CD14-positive monocyte (primary cell): Measurements from ENCODE around the gene COL21A1. TPM values are rescaled to one million over a fixed set of nuclear protein-coding genes. Genes with fewer than 3 reads are reported as not detected.

Experiments used
- DNase-seq, 3 donors: peaks; one replicate each; pipeline ENCODE4 v3.0.0-alpha.2; 2011 to 2022
- H2AFZ ChIP-seq: 2 replicates; pipeline ENCODE4 v1.6.0; 2012; ENCODE audit warnings: mild to moderate bottlenecking, low read depth, low read length, inconsistent platforms; ENCODE audit not compliant: insufficient read depth, poor library complexity, severe bottlenecking
- H3K27ac ChIP-seq, 2 donors: 1 replicate in 1 of 2; 2 replicates in 1 of 2; pipeline ENCODE4 v1.5.1; 2012 to 2013; ENCODE audit warnings: low read length in 2 of 2, control low read depth in 1 of 2, inconsistent platforms in 1 of 2, low read depth in 1 of 2, mild to moderate bottlenecking in 1 of 2
- H3K27me3 ChIP-seq, 2 donors: one replicate each; pipeline versions ENCODE4 v1.6.0 to v1.6.1; 2011 to 2013; ENCODE audit warnings: low read length in 2 of 2; ENCODE audit not compliant: control insufficient read depth in 2 of 2, insufficient read depth in 2 of 2
- H3K36me3 ChIP-seq, 2 donors: replicated peaks in 1 of 2; 1 replicate in 1 of 2; 2 replicates in 1 of 2; pipeline versions ENCODE4 v1.5.1 to v1.6.1; 2012 to 2013; ENCODE audit warnings: low read length in 2 of 2, control low read depth in 1 of 2, inconsistent platforms in 1 of 2, mild to moderate bottlenecking in 1 of 2; ENCODE audit not compliant: insufficient read depth in 2 of 2, control insufficient read depth in 1 of 2
- H3K4me1 ChIP-seq, 2 donors: 1 replicate in 1 of 2; 2 replicates in 1 of 2; pipeline versions ENCODE4 v1.5.1 to v1.6.1; 2012 to 2013; ENCODE audit warnings: low read length in 2 of 2, control low read depth in 1 of 2, inconsistent platforms in 1 of 2, mild to moderate bottlenecking in 1 of 2, moderate library complexity in 1 of 2; ENCODE audit not compliant: insufficient read depth in 2 of 2, control insufficient read depth in 1 of 2
- H3K4me2 ChIP-seq: replicated peaks from 2 replicates; pipeline ENCODE3; 2012; ENCODE audit warnings: low read length, moderate library complexity, mild to moderate bottlenecking; ENCODE audit not compliant: poor library complexity, severe bottlenecking; ENCODE audit errors: extremely low read depth
- H3K4me3 ChIP-seq, 3 experiments: fragments of 200-600 bp in 1 of 3; sonication (generic) in 1 of 3; replicated peaks in 1 of 3; 1 replicate in 2 of 3; 2 replicates in 1 of 3; pipeline ENCODE4 v1.5.1; 2011 to 2013; ENCODE audit warnings: low read length in 3 of 3, mild to moderate bottlenecking in 3 of 3, control low read depth in 2 of 3, low read depth in 2 of 3, inconsistent platforms in 1 of 3, moderate library complexity in 1 of 3
- H3K79me2 ChIP-seq: 2 replicates; pipeline ENCODE4 v1.6.0; 2012; ENCODE audit warnings: mild to moderate bottlenecking, control low read depth, inconsistent platforms, low read length, moderate library complexity; ENCODE audit not compliant: insufficient read depth
- H3K9ac ChIP-seq: 2 replicates; pipeline ENCODE4 v1.6.0; 2017; ENCODE audit warnings: low read length, mild to moderate bottlenecking; ENCODE audit not compliant: insufficient read depth, poor library complexity, severe bottlenecking
- H3K9me3 ChIP-seq, 2 donors: replicated peaks in 1 of 2; 1 replicate in 1 of 2; 2 replicates in 1 of 2; pipeline versions ENCODE4 v1.5.1 to v1.6.1; 2012 to 2013; ENCODE audit warnings: low read length in 2 of 2, control low read depth in 1 of 2; ENCODE audit not compliant: control insufficient read depth in 1 of 2, insufficient read depth in 1 of 2
- H4K20me1 ChIP-seq: 2 replicates; pipeline ENCODE4 v1.6.0; 2012; ENCODE audit warnings: mild to moderate bottlenecking, low read length, control low read depth, moderate library complexity; ENCODE audit not compliant: insufficient read depth
- H3K27ac Mint-ChIP-seq, 7 donors: one replicate each; pipeline ENCODE4 v1.8.0; 2020; ENCODE audit warnings: mild to moderate bottlenecking in 7 of 7, mixed read lengths in 7 of 7, moderate library complexity in 6 of 7, inconsistent platforms in 2 of 7
- H3K27me3 Mint-ChIP-seq, 3 donors: one replicate each; pipeline ENCODE4 v1.8.0; 2021 to 2022; ENCODE audit warnings: low read depth in 3 of 3, mild to moderate bottlenecking in 3 of 3, mixed read lengths in 3 of 3, moderate library complexity in 3 of 3, inconsistent platforms in 1 of 3
- H3K36me3 Mint-ChIP-seq, 2 donors: one replicate each; pipeline ENCODE4 v1.8.0; 2020; ENCODE audit warnings: mixed read lengths in 2 of 2, inconsistent platforms in 1 of 2, mild to moderate bottlenecking in 1 of 2
- H3K4me1 Mint-ChIP-seq: one replicate; pipeline ENCODE4 v1.8.0; 2020; ENCODE audit warnings: mild to moderate bottlenecking, mixed read lengths
- H3K4me3 Mint-ChIP-seq, 2 donors: one replicate each; pipeline ENCODE4 v1.8.0; 2020; ENCODE audit warnings: mild to moderate bottlenecking in 2 of 2, mixed read lengths in 2 of 2, moderate library complexity in 1 of 2
- H3K9me3 Mint-ChIP-seq, 7 donors: one replicate each; pipeline ENCODE4 v1.8.0; 2020 to 2022; ENCODE audit warnings: mixed read lengths in 7 of 7, mild to moderate bottlenecking in 6 of 7, moderate library complexity in 6 of 7, inconsistent platforms in 2 of 7
- WGBS: methylation state at CpG from one replicate; pipeline ENCODE4 v1.1.5; 2013; ENCODE audit warnings: missing lambda C conversion rate; ENCODE audit not compliant: insufficient coverage; 5-methylcytosine and 5-hydroxymethylcytosine counted together
- intact Hi-C, 2 donors: fragments of 100-400 bp; cut with micrococcal nuclease; formaldehyde crosslinking; loops; one replicate each; pipeline versions ENCODE4 v1.15.0 to v1.15.1; 2023
- polyA plus RNA-seq, 3 donors: library from polyadenylated mRNA; depleted of rRNA in 1 of 3; unstranded in 2 of 3; stranded (reverse) in 1 of 3; fragments of 300-500 nt in 2 of 3; fragments of >200 nt in 1 of 3; fragmentation: Illumina TruSeq in 2 of 3; gene quantifications; 1 replicate in 2 of 3; 2 replicates in 1 of 3; pipeline ENCODE4 v1.2.3, GENCODE V29; 2012 to 2021
- TF ChIP-seq, protein P1 (sequence below): fragments of 200-600 bp; IDR thresholded peaks from one replicate; pipeline ENCODE4 v1.8.0; 2022; ENCODE audit warnings: antibody characterized with exemption, mild to moderate bottlenecking

COL21A1 gene
- polyA plus RNA-seq, 3 donors = 0.03 TPM; not detected in 2

DNA sequence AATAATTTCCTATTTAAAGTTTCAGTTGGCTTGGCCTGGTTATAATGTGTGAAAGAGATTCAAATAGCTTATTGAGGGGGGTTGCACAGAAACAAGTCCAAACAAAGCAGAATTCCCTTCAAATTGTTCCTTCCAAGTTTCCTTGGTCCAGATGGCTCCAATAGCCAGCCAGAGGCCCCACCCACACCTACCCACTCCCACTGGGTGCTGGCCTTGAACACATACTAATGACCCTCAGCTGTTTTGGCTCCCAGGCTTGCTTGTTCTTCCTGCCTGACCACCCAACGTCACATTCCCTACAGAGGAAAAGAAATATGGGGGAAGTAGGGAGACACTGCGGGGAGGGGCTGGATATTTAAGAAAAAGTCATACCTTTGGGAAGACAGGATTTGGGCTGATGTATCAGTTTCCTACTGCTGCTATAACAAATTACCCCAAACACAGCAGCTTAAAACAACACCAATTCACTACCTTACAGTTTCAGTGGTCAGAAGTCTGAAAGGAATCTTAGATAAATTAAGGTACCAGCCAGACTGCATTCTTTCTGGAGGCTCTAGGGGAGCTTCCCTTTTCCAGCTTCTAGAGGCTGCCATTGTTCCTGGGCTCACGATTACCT is 95.7 kb downstream of the COL21A1 start:
- no peak overlapping the region for H3K9ac ChIP-seq
- H4K20me1 ChIP-seq = no peaks in the 10 kb centered on the region
- H3K4me2 ChIP-seq = no peak overlapping the region
- TF ChIP-seq, protein P1, sequence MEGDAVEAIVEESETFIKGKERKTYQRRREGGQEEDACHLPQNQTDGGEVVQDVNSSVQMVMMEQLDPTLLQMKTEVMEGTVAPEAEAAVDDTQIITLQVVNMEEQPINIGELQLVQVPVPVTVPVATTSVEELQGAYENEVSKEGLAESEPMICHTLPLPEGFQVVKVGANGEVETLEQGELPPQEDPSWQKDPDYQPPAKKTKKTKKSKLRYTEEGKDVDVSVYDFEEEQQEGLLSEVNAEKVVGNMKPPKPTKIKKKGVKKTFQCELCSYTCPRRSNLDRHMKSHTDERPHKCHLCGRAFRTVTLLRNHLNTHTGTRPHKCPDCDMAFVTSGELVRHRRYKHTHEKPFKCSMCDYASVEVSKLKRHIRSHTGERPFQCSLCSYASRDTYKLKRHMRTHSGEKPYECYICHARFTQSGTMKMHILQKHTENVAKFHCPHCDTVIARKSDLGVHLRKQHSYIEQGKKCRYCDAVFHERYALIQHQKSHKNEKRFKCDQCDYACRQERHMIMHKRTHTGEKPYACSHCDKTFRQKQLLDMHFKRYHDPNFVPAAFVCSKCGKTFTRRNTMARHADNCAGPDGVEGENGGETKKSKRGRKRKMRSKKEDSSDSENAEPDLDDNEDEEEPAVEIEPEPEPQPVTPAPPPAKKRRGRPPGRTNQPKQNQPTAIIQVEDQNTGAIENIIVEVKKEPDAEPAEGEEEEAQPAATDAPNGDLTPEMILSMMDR = no peak
- intact Hi-C loops = no loop called here
- H3K9me3 Mint-ChIP-seq = peaks cover 11 to 24% (median 19%) of the 10 kb centered on the region in 7 donors
- H3K27me3 Mint-ChIP-seq = peaks cover 0 to 4% (median 2%) of the 10 kb centered on the region in 3 donors
- no peak overlapping the region for H2AFZ ChIP-seq
- H3K79me2 ChIP-seq = no peaks in the 10 kb centered on the region
- no peak overlapping the region for H3K27ac Mint-ChIP-seq
- H3K4me3 ChIP-seq = no peak overlapping the region
- no peak overlapping the region for H3K27ac ChIP-seq
- no peaks in the 10 kb centered on the region for H3K4me1 Mint-ChIP-seq
- no peaks in the 10 kb centered on the region for H3K36me3 Mint-ChIP-seq
- no peaks in the 10 kb centered on the region for H3K36me3 ChIP-seq
- WGBS = no CpG with 5 or more reads among the region's 3 CpGs
- H3K4me3 Mint-ChIP-seq = no peak overlapping the region
- H3K9me3 ChIP-seq = peaks cover 9 to 10% of the 10 kb centered on the region in 2 donors
- no peaks in the 10 kb centered on the region for H3K27me3 ChIP-seq
- no peak for DNase-seq
- no peaks in the 10 kb centered on the region for H3K4me1 ChIP-seq

GRCh38 chr6:56148488-56149186 is 98.7 kb downstream of the COL21A1 start:
- Mint-ChIP-seq H3K27me3 (peaks cover 1 to 2% (median 2%) of the 10 kb centered on the region in 3 donors), H3K27ac (no peak overlapping the region), H3K4me3 (no peak overlapping the region), H3K9me3 (peaks cover 11 to 23% (median 17%) of the 10 kb centered on the region in 7 donors), H3K4me1 (no peaks in the 10 kb centered on the region), H3K36me3 (no peaks in the 10 kb centered on the region)
- no peaks in the 10 kb centered on the region for H3K36me3 ChIP-seq
- 74% methylated on average over 2 of the region's 2 CpGs for WGBS
- intact Hi-C loops = no loop called here
- peaks cover 2 to 5% of the 10 kb centered on the region in 2 donors for H3K9me3 ChIP-seq
- no peaks in the 10 kb centered on the region for H3K27me3 ChIP-seq
- no peaks in the 10 kb centered on the region for H3K4me1 ChIP-seq
- no peak overlapping the region for H3K9ac ChIP-seq
- no peak overlapping the region for H2AFZ ChIP-seq
- TF ChIP-seq, protein P1 = no peak
- H3K4me2 ChIP-seq = no peak overlapping the region
- H3K27ac ChIP-seq = no peak overlapping the region
- H3K79me2 ChIP-seq = no peaks in the 10 kb centered on the region
- H3K4me3 ChIP-seq = no peak overlapping the region
- no peak for DNase-seq
- H4K20me1 ChIP-seq = no peaks in the 10 kb centered on the region
